ENCODE data around the gene NCSTN.

The NCSTN gene

GRCh38 chr1:160399544-160400222 is 56.5 kb downstream of the NCSTN start:
- Mint-ChIP-seq H3K9me3 (no peaks in the 10 kb centered on the region), H3K27ac (no peak overlapping the region), H3K4me3 (peak overlapping the region; percentile 22 to 46), H3K36me3 (no peaks in the 10 kb centered on the region), H3K27me3 (peaks cover 7 to 10% of the 10 kb centered on the region in 2 donors), H3K4me1 (peaks cover 20 to 33% of the 10 kb centered on the region in 2 donors)
- ATAC-seq (replicated peaks), result no peak
- no peak for DNase-seq

GRCh38 chr1:160400223-160400645 is 57.1 kb downstream of the NCSTN start, which contains the start of gene VANGL2:
Gene VANGL2, plus strand, starts transcription at chr1:160400564. Its CDS starts 15,274 bp downstream, at chr1:160415838.
- Mint-ChIP-seq H3K4me1 (peaks cover 22 to 33% of the 10 kb centered on the region in 2 donors), H3K27ac (no peak within 1 kb of the TSS), H3K4me3 (peak within 1 kb of the TSS; percentile 77 to 83), H3K9me3 (no peaks in the 10 kb centered on the region), H3K36me3 (no peaks in the 10 kb centered on the region), H3K27me3 (peaks cover 7 to 10% of the 10 kb centered on the region in 2 donors)
- peak; percentile 29 for DNase-seq
- peak; percentile 30 to 66 for ATAC-seq (replicated peaks)

DNA sequence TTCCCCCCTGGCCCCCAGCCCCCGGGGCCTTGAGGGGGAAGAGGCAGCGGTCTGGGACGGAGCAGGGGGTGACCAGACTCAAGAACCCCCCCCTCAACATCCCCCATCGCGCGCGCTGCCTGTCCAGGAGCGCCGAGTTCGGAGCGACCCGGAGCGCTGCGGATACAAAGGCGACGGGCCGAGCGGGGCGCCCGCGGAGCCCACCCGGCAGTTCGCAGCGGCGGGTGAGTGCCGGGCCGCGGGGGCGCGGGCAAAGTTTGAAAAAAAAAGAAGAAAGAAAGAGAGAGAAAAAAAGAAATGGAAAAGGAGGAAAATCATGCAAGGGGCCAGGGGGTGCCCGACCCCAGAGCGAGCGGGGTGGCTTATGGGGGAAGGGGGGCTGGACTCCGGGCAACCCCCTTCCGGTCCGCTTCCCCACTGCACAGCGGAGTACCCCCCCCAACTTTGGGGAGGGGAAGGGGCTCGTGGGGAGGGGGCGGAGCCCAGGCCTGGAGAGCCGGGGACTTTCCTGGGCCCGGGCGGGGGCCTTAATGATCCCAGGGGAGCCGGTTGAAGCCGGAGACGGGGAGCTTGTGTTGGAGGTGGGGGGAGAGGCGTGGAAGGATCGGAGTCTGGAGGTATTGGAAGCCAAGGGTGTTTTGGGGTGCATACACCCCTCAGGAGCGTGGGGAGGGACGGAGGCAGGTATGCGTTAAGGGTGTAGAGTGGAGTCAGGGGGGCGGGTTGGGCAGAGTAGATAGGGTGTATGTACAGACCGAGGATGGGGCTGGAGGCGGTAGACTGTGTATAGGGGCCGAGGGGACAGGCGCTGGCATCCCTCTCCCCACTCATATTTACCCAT is 57.7 kb downstream of the NCSTN start:
- ATAC-seq (replicated peaks) (peak; percentile 43 to 58), DNase-seq (no peak)
- H3K9me3 Mint-ChIP-seq, result no peaks in the 10 kb centered on the region
- H3K27ac Mint-ChIP-seq, result no peak overlapping the region
- H3K4me3 Mint-ChIP-seq, result peak overlapping the region; percentile 77 to 83
- H3K27me3 Mint-ChIP-seq, result peaks cover 7 to 10% of the 10 kb centered on the region in 2 donors
- H3K36me3 Mint-ChIP-seq, result no peaks in the 10 kb centered on the region
- peaks cover 22 to 33% of the 10 kb centered on the region in 2 donors for H3K4me1 Mint-ChIP-seq

GRCh38 chr1:160401487-160401805 is 58.3 kb downstream of the NCSTN start:
- no peaks in the 10 kb centered on the region for H3K9me3 Mint-ChIP-seq
- H3K27ac Mint-ChIP-seq, result no peak overlapping the region
- peak overlapping the region; percentile 55 to 83 for H3K4me3 Mint-ChIP-seq
- DNase-seq, result no peak
- H3K36me3 Mint-ChIP-seq, result no peaks in the 10 kb centered on the region
- H3K4me1 Mint-ChIP-seq, result peaks cover 21 to 31% of the 10 kb centered on the region in 2 donors
- ATAC-seq (replicated peaks), result no peak
- peaks cover 7 to 10% of the 10 kb centered on the region in 2 donors for H3K27me3 Mint-ChIP-seq

GRCh38 chr1:160402001-160402795 is 59.0 kb downstream of the NCSTN start:
- no peak overlapping the region for H3K4me3 Mint-ChIP-seq
- DNase-seq (no peak), ATAC-seq (replicated peaks) (no peak)
- H3K27ac Mint-ChIP-seq, result no peak overlapping the region
- peaks cover 17 to 25% of the 10 kb centered on the region in 2 donors for H3K4me1 Mint-ChIP-seq
- no peaks in the 10 kb centered on the region for H3K9me3 Mint-ChIP-seq
- no peaks in the 10 kb centered on the region for H3K36me3 Mint-ChIP-seq
- H3K27me3 Mint-ChIP-seq, result peaks cover 7 to 10% of the 10 kb centered on the region in 2 donors

- no peaks in the 10 kb centered on the region for H3K36me3 Mint-ChIP-seq
- peaks cover 19 to 25% of the 10 kb centered on the region in 2 donors for H3K4me1 Mint-ChIP-seq
- ATAC-seq (replicated peaks), result no peak
- no peak overlapping the region for H3K27ac Mint-ChIP-seq
- no peak for DNase-seq
- H3K9me3 Mint-ChIP-seq, result no peaks in the 10 kb centered on the region
- H3K4me3 Mint-ChIP-seq, result no peak overlapping the region
- H3K27me3 Mint-ChIP-seq, result peaks cover 7 to 10% of the 10 kb centered on the region in 2 donors
Measured at GRCh38 chr1:160403244-160403643, 60.1 kb downstream of the NCSTN start.

DNA sequence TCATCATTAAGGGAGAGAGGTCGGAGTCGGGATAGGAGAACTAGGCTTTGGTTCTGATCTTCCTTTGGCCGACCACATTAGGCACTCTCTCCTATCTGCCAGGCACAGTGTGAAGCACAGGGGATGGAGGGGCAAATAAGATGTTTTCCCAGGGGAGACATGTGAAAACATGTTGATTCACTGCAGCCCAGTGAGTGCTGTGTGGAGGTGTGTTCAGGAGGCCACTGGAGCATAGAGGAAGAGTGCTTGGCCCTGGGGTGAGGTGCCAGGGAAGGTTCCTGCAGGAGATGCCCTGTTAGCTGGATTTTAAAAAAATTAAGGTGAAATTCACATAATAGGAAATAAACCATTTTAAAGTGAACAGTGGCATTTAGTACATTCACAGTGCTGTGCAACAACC is 60.9 kb downstream of the NCSTN start:
- Mint-ChIP-seq H3K36me3 (no peaks in the 10 kb centered on the region), H3K4me3 (no peak overlapping the region), H3K27ac (no peak overlapping the region), H3K9me3 (no peaks in the 10 kb centered on the region), H3K27me3 (peaks cover 7 to 10% of the 10 kb centered on the region in 2 donors), H3K4me1 (peaks cover 15 to 25% of the 10 kb centered on the region in 2 donors)
- peak; percentile 58 to 65 for ATAC-seq (replicated peaks)
- no peak for DNase-seq

- ATAC-seq (replicated peaks) (no peak), DNase-seq (no peak)
- H3K4me3 Mint-ChIP-seq, result no peak overlapping the region
- no peak overlapping the region for H3K27ac Mint-ChIP-seq
- peaks cover 7 to 10% of the 10 kb centered on the region in 2 donors for H3K27me3 Mint-ChIP-seq
- H3K9me3 Mint-ChIP-seq, result no peaks in the 10 kb centered on the region
- peaks cover 15 to 25% of the 10 kb centered on the region in 2 donors for H3K4me1 Mint-ChIP-seq
- no peaks in the 10 kb centered on the region for H3K36me3 Mint-ChIP-seq
Measured at GRCh38 chr1:160405331-160405877, 62.2 kb downstream of the NCSTN start.

DNA sequence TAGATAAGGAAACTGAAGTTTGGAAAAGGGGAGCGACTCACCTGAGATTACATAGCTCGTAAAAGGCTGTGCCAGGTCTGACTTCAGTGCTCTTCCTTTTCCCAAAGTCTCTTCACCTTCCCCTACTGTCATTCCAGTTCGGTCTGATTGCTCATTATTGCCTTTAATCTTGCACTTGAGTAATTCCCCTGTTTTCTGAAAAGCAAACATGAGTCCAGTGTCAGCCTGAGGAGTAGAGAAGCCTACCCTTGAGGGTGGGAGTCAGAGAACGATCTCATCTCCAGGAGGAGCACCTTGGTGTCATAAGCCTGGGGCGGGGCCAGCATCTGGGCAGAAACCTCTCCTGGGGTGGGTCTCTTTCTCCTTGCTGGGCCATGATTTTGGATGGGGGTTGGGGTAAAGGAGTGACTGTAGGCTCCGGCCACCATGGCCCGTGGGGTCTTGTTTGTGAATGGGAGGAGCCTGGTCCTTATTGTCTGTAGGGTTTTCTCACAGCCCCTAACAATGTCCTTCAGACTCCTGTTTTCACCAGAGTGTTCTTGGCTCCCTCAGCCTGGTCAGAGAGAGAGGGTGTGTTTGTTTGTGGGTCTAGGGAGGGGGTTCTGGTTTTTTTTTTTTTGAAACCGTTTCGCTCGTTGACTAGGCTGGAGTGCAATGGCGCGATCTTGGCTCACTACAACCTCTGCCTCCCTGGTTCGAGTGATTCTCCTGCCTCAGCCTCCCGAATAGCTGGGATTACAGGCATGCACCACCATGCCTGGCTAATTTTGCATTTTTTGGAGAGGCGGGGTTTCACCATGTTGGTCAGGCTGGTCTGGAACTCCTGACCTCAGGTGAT is 63.2 kb downstream of the NCSTN start:
- peaks cover 12 to 21% of the 10 kb centered on the region in 2 donors for H3K4me1 Mint-ChIP-seq
- no peak overlapping the region for H3K4me3 Mint-ChIP-seq
- no peaks in the 10 kb centered on the region for H3K9me3 Mint-ChIP-seq
- peaks cover 5 to 6% of the 10 kb centered on the region in 2 donors for H3K27me3 Mint-ChIP-seq
- ATAC-seq (replicated peaks) (no peak), DNase-seq (no peak)
- H3K36me3 Mint-ChIP-seq, result no peaks in the 10 kb centered on the region
- H3K27ac Mint-ChIP-seq, result no peak overlapping the region

DNA sequence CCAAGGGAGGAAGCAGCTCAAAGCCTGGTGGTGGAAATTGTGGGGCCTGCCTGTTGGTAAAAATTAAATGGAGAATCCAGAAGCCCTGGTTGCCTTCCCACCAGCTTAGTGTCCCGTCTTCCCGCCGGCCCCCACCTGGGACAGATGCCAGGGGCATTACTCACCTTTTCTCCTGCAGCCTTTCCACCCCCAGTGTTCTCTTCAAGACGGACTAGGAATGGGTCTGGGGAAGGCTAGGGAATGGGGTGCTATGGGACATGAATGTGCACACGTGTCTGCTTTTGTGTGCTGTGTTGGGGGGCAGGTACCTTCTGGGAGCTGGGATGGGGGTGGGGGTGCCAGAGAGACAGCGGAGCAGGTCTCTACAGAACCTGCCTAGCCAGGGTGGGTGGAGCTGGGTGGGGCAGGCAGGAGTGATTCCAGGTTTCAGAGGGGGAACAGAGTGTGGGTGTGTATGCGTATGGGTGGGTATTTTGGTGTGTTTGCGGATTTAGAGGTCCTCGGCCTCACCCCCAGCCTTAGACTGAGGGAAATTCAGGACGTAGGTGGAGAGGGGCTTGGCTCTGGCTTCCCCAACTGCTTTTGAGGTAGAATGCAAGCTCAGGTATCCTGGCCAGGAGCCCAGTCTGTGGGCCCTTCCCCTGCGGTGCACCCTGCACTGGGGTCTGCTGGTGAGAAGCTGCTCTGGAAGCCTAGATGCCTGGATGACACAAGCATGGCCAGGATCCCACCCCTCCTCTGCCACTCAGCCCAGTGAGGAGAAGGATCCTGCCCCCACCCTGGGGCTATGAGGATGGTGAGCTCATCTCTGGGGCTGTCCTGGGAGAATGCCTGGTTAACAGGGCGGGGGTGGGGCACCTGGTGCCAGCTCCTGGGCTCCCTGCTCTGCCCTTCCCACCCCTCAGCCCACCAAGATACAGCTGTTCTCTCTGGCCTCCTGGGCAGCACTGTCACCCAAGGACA is 64.9 kb downstream of the NCSTN start:
- Mint-ChIP-seq H3K27me3 (no peaks in the 10 kb centered on the region), H3K4me3 (no peak overlapping the region), H3K9me3 (no peaks in the 10 kb centered on the region), H3K27ac (no peak overlapping the region), H3K36me3 (no peaks in the 10 kb centered on the region), H3K4me1 (peaks cover 7 to 8% of the 10 kb centered on the region in 2 donors)
- no peak for ATAC-seq (replicated peaks)
- no peak for DNase-seq
